B cell (primary cell): ENCODE measurements around the gene NEUROG2. TPM values are rescaled to one million over a fixed set of nuclear protein-coding genes. Genes with fewer than 3 reads are reported as not detected.
"Not testable (repeated sequence)": the region's sequence is repeated elsewhere in the genome, so short reads cannot be mapped to it uniquely, and the experiment has no call there.

ENCODE experiments used
- ATAC-seq: fragments of 200-7000 bp; cut with Tn5 transposase; one replicate; pipeline ENCODE4 v1.10.0; 2021; ENCODE audit warnings: low read depth, mild to moderate bottlenecking, moderate number of reproducible peaks, moderate library complexity
- CTCF ChIA-PET: fragments of 350-600 bp; sonication (Branson Sonifier 250); formaldehyde crosslinking; loops from one replicate; lab custom pipeline; 2021; ENCODE audit warnings: antibody characterized with exemption, inconsistent platforms; lab: Charles Lee
- POLR2A ChIA-PET: fragments of 350-600 bp; sonication (Branson Sonifier 250); formaldehyde crosslinking; loops from one replicate; lab custom pipeline; 2021; ENCODE audit warnings: antibody characterized with exemption; lab: Charles Lee
- DNase-seq: peaks from one replicate; pipeline ENCODE4 v3.0.0; 2013
- H2AFZ ChIP-seq: 2 replicates; pipeline ENCODE4 v1.6.1; 2012; ENCODE audit warnings: mild to moderate bottlenecking, low read depth, low read length; ENCODE audit not compliant: insufficient read depth, poor library complexity, severe bottlenecking
- H3K27ac ChIP-seq, 2 donors: 1 replicate in 1 of 2; 2 replicates in 1 of 2; pipeline ENCODE4 v1.5.1; 2012 to 2013; ENCODE audit warnings: low read length in 2 of 2, mild to moderate bottlenecking in 2 of 2, moderate library complexity in 1 of 2
- H3K27me3 ChIP-seq, 4 experiments: fragments of 200-600 bp in 1 of 4; sonication (generic) in 1 of 4; replicated peaks in 1 of 4; 1 replicate in 2 of 4; 2 replicates in 2 of 4; pipeline versions ENCODE4 v1.6.1 to v1.7.0; 2013 to 2016; ENCODE audit warnings: low read length in 3 of 4, mild to moderate bottlenecking in 2 of 4, mixed read lengths in 1 of 4, moderate library complexity in 1 of 4; ENCODE audit not compliant: insufficient read depth in 4 of 4, control insufficient read depth in 3 of 4; ENCODE audit errors: control extremely low read depth in 1 of 4
- H3K36me3 ChIP-seq, 2 experiments: replicated peaks in 1 of 2; 1 replicate in 1 of 2; 2 replicates in 1 of 2; pipeline versions ENCODE4 v1.6.1 to v1.7.1; 2013; ENCODE audit warnings: low read length in 1 of 2; ENCODE audit not compliant: insufficient read depth in 2 of 2, control insufficient read depth in 1 of 2; ENCODE audit errors: control extremely low read depth in 1 of 2, extremely low read depth in 1 of 2
- H3K4me1 ChIP-seq, 2 donors: fragments of 200-600 bp in 1 of 2; sonication (generic) in 1 of 2; 1 replicate in 1 of 2; 2 replicates in 1 of 2; pipeline versions ENCODE4 v1.5.1 to v1.6.1; 2013 to 2017; ENCODE audit warnings: low read length in 2 of 2; ENCODE audit not compliant: control insufficient read depth in 2 of 2, insufficient read depth in 2 of 2
- H3K4me2 ChIP-seq: replicated peaks from 2 replicates; pipeline ENCODE3; 2012; ENCODE audit warnings: mild to moderate bottlenecking, low read depth, low read length; ENCODE audit not compliant: poor library complexity, severe bottlenecking
- H3K4me3 ChIP-seq, 5 experiments: fragments of 200-600 bp in 1 of 5; sonication (generic) in 1 of 5; 1 replicate in 3 of 5; 2 replicates in 2 of 5; pipeline versions ENCODE4 v1.5.1 to v1.7.0; 2011 to 2016; ENCODE audit warnings: low read length in 4 of 5, mild to moderate bottlenecking in 4 of 5, low read depth in 2 of 5, control low read depth in 1 of 5, moderate library complexity in 1 of 5; ENCODE audit not compliant: insufficient read depth in 1 of 5; ENCODE audit errors: control extremely low read depth in 1 of 5, extremely low read depth in 1 of 5
- H3K79me2 ChIP-seq: fragments of 200-600 bp; sonication (generic); one replicate; pipeline ENCODE4 v1.6.0; 2016; ENCODE audit warnings: low read length; ENCODE audit not compliant: control insufficient read depth, insufficient read depth
- H3K9ac ChIP-seq: fragments of 200-600 bp; sonication (generic); 2 replicates; pipeline ENCODE4 v1.6.1; 2017; ENCODE audit warnings: mild to moderate bottlenecking, low read length, moderate library complexity
- H3K9me3 ChIP-seq, 3 donors: one replicate each; pipeline versions ENCODE4 v1.6.1 to v1.7.1; 2013; ENCODE audit warnings: low read length in 2 of 3; ENCODE audit not compliant: control insufficient read depth in 2 of 3, insufficient read depth in 1 of 3; ENCODE audit errors: control extremely low read depth in 1 of 3
- H4K20me1 ChIP-seq: 2 replicates; pipeline ENCODE4 v1.6.0; 2012; ENCODE audit warnings: mild to moderate bottlenecking, low read length; ENCODE audit not compliant: insufficient read depth, control insufficient read depth, poor library complexity, severe bottlenecking
- H3K27ac Mint-ChIP-seq: one replicate; pipeline ENCODE4 v1.8.0; 2021; ENCODE audit warnings: mixed read lengths
- H3K27me3 Mint-ChIP-seq: one replicate; pipeline ENCODE4 v1.8.0; 2021; ENCODE audit warnings: mixed read lengths
- H3K4me1 Mint-ChIP-seq: one replicate; pipeline ENCODE4 v1.8.0; 2021; ENCODE audit warnings: mixed read lengths
- H3K4me3 Mint-ChIP-seq: one replicate; pipeline ENCODE4 v1.8.0; 2021; ENCODE audit warnings: mixed read lengths
- H3K9me3 Mint-ChIP-seq: one replicate; pipeline ENCODE4 v1.8.0; 2022; ENCODE audit warnings: mixed read lengths; ENCODE audit not compliant: insufficient read depth
- EZH2 ChIP-seq: IDR thresholded peaks from 2 replicates; pipeline ENCODE4 v1.6.1; 2012; ENCODE audit warnings: borderline replicate concordance, low read depth, mild to moderate bottlenecking, moderate library complexity, low read length; ENCODE audit not compliant: insufficient read depth, poor library complexity, severe bottlenecking
- WGBS: methylation state at CpG from one replicate; pipeline ENCODE4 v1.1.5; 2013; ENCODE audit warnings: missing lambda C conversion rate; ENCODE audit not compliant: insufficient coverage; 5-methylcytosine and 5-hydroxymethylcytosine counted together
- intact Hi-C: fragments of 100-400 bp; cut with micrococcal nuclease; formaldehyde crosslinking; loops from one replicate; pipeline ENCODE4 v1.10.0; 2022
- polyA plus RNA-seq: library from polyadenylated mRNA; depleted of rRNA; stranded (reverse); fragments of >200 nt; gene quantifications from 2 replicates; pipeline ENCODE4 v1.2.3, GENCODE V29; 2012
- total RNA-seq, 2 donors: library from RNA; stranded (reverse); fragments of 120-200 nt in 1 of 2; gene quantifications; 1 replicate in 1 of 2; 2 replicates in 1 of 2; pipeline versions ENCODE4 v1.2.3 to v1.2.4, GENCODE V29; 2013 to 2022
- TF ChIP-seq, protein P1 (sequence below): fragments of 200-600 bp; IDR thresholded peaks from one replicate; pipeline ENCODE4 v1.8.0; 2022; ENCODE audit warnings: antibody characterized with exemption, mild to moderate bottlenecking

The NEUROG2 gene
- total and polyA plus RNA-seq, 2 donors (not counting 1 experiment from before 2014, with no cell fraction given): not detected

DNA sequence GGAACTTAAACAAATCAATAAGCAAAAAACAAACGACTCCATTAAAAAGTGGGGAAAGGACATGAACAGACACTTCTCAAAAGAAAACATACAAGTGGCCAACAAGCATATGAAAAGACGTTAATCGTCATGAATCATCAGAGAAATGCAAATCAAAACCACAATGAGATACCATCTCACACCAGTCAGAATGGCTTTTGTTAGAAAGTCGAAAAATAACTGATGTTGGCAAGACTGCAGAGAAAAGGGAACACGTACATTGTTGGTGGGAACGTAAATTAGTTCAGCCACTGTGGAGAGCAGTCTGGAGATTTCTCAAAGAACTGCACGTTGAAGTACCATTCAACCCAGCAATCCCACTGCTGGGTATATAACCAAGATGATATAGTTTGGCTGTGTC is 23.7 kb downstream of the NEUROG2 start:
- Histone ChIP-seq H3K27me3 (no peaks in the 10 kb centered on the region), H3K4me1 (no peaks in the 10 kb centered on the region), H4K20me1 (no peaks in the 10 kb centered on the region), H3K36me3 (no peaks in the 10 kb centered on the region), H3K9me3 (peaks cover 0 to 7% (median 2%) of the 10 kb centered on the region in 3 donors), H3K9ac (no peak overlapping the region), H3K27ac (no peak overlapping the region), H3K4me3 (no peak overlapping the region), H3K4me2 (no peak overlapping the region), H3K79me2 (no peaks in the 10 kb centered on the region), H2AFZ (no peak overlapping the region)
- no peaks in the 10 kb centered on the region for H3K27me3 Mint-ChIP-seq
- no peak overlapping the region for H3K4me3 Mint-ChIP-seq
- no peak for ATAC-seq
- intact Hi-C loops: no loop called here
- ChIA-PET POLR2A (no interaction called here), CTCF (no interaction called here)
- DNase-seq: no peak
- no peaks in the 10 kb centered on the region for H3K4me1 Mint-ChIP-seq
- TF ChIP-seq, protein P1, sequence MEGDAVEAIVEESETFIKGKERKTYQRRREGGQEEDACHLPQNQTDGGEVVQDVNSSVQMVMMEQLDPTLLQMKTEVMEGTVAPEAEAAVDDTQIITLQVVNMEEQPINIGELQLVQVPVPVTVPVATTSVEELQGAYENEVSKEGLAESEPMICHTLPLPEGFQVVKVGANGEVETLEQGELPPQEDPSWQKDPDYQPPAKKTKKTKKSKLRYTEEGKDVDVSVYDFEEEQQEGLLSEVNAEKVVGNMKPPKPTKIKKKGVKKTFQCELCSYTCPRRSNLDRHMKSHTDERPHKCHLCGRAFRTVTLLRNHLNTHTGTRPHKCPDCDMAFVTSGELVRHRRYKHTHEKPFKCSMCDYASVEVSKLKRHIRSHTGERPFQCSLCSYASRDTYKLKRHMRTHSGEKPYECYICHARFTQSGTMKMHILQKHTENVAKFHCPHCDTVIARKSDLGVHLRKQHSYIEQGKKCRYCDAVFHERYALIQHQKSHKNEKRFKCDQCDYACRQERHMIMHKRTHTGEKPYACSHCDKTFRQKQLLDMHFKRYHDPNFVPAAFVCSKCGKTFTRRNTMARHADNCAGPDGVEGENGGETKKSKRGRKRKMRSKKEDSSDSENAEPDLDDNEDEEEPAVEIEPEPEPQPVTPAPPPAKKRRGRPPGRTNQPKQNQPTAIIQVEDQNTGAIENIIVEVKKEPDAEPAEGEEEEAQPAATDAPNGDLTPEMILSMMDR: no peak
- TF ChIP-seq EZH2: no peak
- no peak overlapping the region for H3K27ac Mint-ChIP-seq
- WGBS: 83% methylated on average over 1 of the region's 7 CpGs
- peaks cover 8% of the 10 kb centered on the region for H3K9me3 Mint-ChIP-seq

DNA sequence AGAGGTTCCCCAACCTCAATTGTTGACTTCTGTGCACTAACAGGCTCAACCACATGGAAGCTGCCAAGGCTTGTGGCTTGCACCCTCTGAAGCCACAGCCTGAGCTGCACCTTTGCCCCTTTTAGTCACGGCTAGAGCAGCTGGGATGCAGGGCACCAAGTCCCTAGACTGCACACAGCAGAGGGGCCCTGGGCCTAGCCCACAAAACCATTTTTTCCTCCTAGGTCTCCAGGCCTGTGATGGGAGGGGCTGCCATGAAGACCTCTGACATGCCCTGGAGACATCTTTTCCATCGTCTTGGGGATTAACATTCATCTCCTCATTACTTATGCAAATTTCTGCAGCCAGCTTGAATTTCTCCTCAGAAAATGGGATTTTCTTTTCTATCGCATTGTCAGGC is 25.2 kb downstream of the NEUROG2 start:
- H3K4me2 ChIP-seq, H3K4me1 ChIP-seq, H3K27ac Mint-ChIP-seq, H4K20me1 ChIP-seq, H3K27ac ChIP-seq, ATAC-seq, H3K9me3 Mint-ChIP-seq, H3K4me1 Mint-ChIP-seq, H3K9ac ChIP-seq, H3K4me3 ChIP-seq, H3K27me3 ChIP-seq, H3K9me3 ChIP-seq, H3K4me3 Mint-ChIP-seq, DNase-seq, POLR2A ChIA-PET, intact Hi-C loops, H3K27me3 Mint-ChIP-seq, H2AFZ ChIP-seq, CTCF ChIA-PET, H3K36me3 ChIP-seq, H3K79me2 ChIP-seq: not testable (repeated sequence)
- WGBS: 100% methylated on average over 3 of the region's 3 CpGs
